GM12873 (cell line): ENCODE data around the gene ENO4.
A peak's percentile ranks its signal among the peaks of the same experiment; 100 is the strongest.

Experiments
- TF ChIP-seq, protein P1 (sequence below): IDR thresholded peaks from 2 replicates; pipeline ENCODE4 v1.5.1; 2012; ENCODE audit warnings: low read depth, mild to moderate bottlenecking, moderate library complexity, low read length, control low read depth; ENCODE audit not compliant: insufficient read depth; ENCODE audit errors: missing control alignments

Gene ENO4

DNA sequence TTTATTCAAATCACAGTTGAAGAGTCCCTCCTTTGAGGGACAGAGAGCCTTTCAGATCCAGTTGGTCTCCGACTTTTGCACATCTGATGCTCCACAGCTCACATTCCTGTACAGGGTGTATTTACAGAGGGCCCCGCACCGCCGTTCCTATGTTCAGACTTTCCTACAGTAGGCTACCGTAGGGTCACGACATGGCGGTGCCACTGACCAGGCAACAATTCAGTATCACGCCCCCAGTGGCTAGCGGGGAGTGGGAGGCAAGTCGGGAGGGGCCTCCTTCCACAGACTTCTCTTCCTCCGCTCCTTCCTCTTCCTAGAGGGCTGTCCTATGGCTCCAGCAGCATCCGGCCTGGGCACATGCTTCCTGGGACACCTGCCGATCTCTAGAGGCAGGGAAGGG is 40.6 kb upstream of the ENO4 start:
- TF ChIP-seq, protein P1, sequence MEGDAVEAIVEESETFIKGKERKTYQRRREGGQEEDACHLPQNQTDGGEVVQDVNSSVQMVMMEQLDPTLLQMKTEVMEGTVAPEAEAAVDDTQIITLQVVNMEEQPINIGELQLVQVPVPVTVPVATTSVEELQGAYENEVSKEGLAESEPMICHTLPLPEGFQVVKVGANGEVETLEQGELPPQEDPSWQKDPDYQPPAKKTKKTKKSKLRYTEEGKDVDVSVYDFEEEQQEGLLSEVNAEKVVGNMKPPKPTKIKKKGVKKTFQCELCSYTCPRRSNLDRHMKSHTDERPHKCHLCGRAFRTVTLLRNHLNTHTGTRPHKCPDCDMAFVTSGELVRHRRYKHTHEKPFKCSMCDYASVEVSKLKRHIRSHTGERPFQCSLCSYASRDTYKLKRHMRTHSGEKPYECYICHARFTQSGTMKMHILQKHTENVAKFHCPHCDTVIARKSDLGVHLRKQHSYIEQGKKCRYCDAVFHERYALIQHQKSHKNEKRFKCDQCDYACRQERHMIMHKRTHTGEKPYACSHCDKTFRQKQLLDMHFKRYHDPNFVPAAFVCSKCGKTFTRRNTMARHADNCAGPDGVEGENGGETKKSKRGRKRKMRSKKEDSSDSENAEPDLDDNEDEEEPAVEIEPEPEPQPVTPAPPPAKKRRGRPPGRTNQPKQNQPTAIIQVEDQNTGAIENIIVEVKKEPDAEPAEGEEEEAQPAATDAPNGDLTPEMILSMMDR = no peak

DNA sequence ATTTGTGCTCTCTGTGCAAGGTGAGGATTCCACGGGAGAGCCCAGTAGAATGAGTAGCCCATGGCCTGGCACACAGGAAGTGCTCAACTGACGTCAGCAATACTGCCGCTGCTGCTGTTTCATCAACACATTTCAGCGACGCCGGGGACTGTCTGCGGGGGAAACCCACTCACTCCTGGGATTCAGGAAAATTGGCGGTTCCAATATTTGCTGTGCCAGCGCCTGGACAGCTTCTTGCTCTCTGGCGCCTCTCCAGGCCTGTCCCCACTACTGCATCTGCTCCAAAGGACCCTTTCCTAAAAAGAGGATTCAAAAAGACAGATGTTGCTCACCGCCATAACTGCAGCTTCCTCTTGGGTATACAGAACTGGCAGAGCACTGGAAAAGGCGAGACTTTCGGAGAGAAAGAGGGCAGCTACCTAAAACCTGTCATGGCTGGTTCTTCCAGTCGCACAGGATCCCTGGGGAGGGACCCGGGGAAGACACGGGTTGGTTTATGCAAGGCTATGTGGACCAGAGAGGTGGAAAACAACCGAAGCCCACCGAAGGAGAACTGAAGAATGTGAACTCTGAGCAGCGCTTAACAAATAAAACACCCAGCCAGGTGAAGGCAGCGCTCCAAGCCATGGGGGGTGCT is 39.7 kb upstream of the ENO4 start:
- TF ChIP-seq, protein P1 = peak; percentile 38

- TF ChIP-seq, protein P1 = no peak
These were observed 39.2 kb upstream of the ENO4 start for GRCh38 chr10:116810120-116810500.

GRCh38 chr10:116810895-116811294 is 38.4 kb upstream of the ENO4 start:
- TF ChIP-seq, protein P1 = no peak

DNA sequence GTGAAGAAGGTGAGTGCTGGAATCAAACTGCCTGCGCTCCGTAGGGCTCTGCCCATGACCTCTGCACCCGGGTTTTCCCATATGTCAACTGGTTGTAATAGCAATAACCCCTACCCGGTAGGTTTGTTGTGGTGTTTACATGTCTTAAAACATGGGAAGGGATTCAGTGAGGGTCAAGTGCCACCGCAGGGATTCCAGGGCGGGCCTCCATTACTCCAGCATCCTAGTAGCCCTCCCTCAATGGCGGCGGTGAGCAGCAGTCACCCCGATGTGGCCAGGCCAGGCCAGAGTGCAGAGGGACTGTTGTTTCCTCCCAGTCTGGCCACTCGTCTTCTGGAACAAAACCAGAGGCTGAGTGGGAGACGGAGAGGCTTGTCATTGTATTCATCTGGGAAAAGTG is 37.6 kb upstream of the ENO4 start:
- TF ChIP-seq, protein P1 = no peak

- TF ChIP-seq, protein P1 = no peak
These were observed 33.5 kb upstream of the ENO4 start for GRCh38 chr10:116815641-116816415.

- TF ChIP-seq, protein P1 = no peak
These were observed 32.1 kb upstream of the ENO4 start for GRCh38 chr10:116817178-116817577.
